Stimulated activated CD4-positive, alpha-beta T cell treated with anti-CD3 and anti-CD28 coated beads, TNF-alpha, amount 100 ng/mL, for 4 hours (primary cell): ENCODE measurements around the gene PDCD4.
A peak's percentile ranks its signal among the peaks of the same experiment; 100 is the strongest.

Source experiments
- DNase-seq, 3 experiments: peaks; one replicate each; pipeline ENCODE4 v3.0.0-alpha.2; 2020; ENCODE audit warnings: low read depth in 3 of 3

PDCD4 gene

GRCh38 chr10:110871298-110872084 is at the start of gene PDCD4:
TSS of gene PDCD4 (plus strand) at chr10:110871928. CDS start at chr10:110876028, 4,100 bp downstream.
- peak; percentile 84 to 92 (median 90) for DNase-seq

GRCh38 chr10:110822035-110822711 is 49.6 kb upstream of the PDCD4 start:
- DNase-seq: no peak

GRCh38 chr10:110822712-110823311 is 48.9 kb upstream of the PDCD4 start:
- no peak for DNase-seq

GRCh38 chr10:110824152-110824441 is 47.6 kb upstream of the PDCD4 start:
- DNase-seq: no peak

- DNase-seq: no peak
Measured at GRCh38 chr10:110824660-110825059, 47.1 kb upstream of the PDCD4 start.

- no peak for DNase-seq
Measured at GRCh38 chr10:110825508-110825907, 46.2 kb upstream of the PDCD4 start.

GRCh38 chr10:110827410-110827809 is 44.3 kb upstream of the PDCD4 start:
- no peak for DNase-seq

GRCh38 chr10:110827875-110828274 is 43.9 kb upstream of the PDCD4 start:
- no peak for DNase-seq

GRCh38 chr10:110828525-110828924 is 43.2 kb upstream of the PDCD4 start:
- no peak for DNase-seq

- no peak for DNase-seq
Measured at GRCh38 chr10:110829721-110830410, 41.9 kb upstream of the PDCD4 start.

GRCh38 chr10:110833234-110833940 is 38.3 kb upstream of the PDCD4 start:
- no peak for DNase-seq

GRCh38 chr10:110833941-110834628 is 37.6 kb upstream of the PDCD4 start:
- DNase-seq: no peak

- DNase-seq: no peak
Measured at GRCh38 chr10:110834629-110835301, 37.0 kb upstream of the PDCD4 start.

GRCh38 chr10:110835841-110836240 is 35.9 kb upstream of the PDCD4 start:
- DNase-seq: no peak

GRCh38 chr10:110836706-110837105 is 35.0 kb upstream of the PDCD4 start:
- DNase-seq: no peak

- DNase-seq: no peak
Measured at GRCh38 chr10:110837418-110838171, 34.1 kb upstream of the PDCD4 start.

GRCh38 chr10:110840225-110840922 is 31.4 kb upstream of the PDCD4 start:
- DNase-seq: no peak

- DNase-seq: no peak
Measured at GRCh38 chr10:110840923-110841428, 30.8 kb upstream of the PDCD4 start.

- no peak for DNase-seq
Measured at GRCh38 chr10:110841767-110842267, 29.9 kb upstream of the PDCD4 start.
